C4-2B (cell line): ENCODE data around the gene TENM4.
A peak's percentile ranks its signal among the peaks of the same experiment; 100 is the strongest.

ENCODE experiments used
- H3K27ac ChIP-seq: fragments of 450-650 bp; 2 replicates; pipeline ENCODE4 v1.5.1; 2017
- CTCF ChIP-seq: fragments of 450-650 bp; conservative IDR thresholded peaks from 2 replicates; pipeline ENCODE4 v1.5.1; 2017; ENCODE audit warnings: mild to moderate bottlenecking
- ZFX ChIP-seq: fragments of 450-650 bp; IDR thresholded peaks from 2 replicates; pipeline ENCODE4 v1.6.1; 2017

Gene TENM4

GRCh38 chr11:79110796-79111195 is 330.0 kb downstream of the TENM4 start:
- TF ChIP-seq ZFX, result no peak
- no peak for TF ChIP-seq CTCF
- no peak overlapping the region for H3K27ac ChIP-seq

- TF ChIP-seq CTCF (no peak), ZFX (no peak)
- H3K27ac ChIP-seq, result no peak overlapping the region
Measured at GRCh38 chr11:79110321-79110720, 330.5 kb downstream of the TENM4 start.

GRCh38 chr11:79108851-79109250 is 332.0 kb downstream of the TENM4 start:
- TF ChIP-seq CTCF (no peak), ZFX (no peak)
- no peak overlapping the region for H3K27ac ChIP-seq

GRCh38 chr11:79102840-79103239 is 338.0 kb downstream of the TENM4 start:
- H3K27ac ChIP-seq, result no peak overlapping the region
- no peak for TF ChIP-seq CTCF
- TF ChIP-seq ZFX, result no peak

- H3K27ac ChIP-seq, result no peak overlapping the region
- TF ChIP-seq ZFX (no peak), CTCF (no peak)
Measured at GRCh38 chr11:79101656-79102055, 339.2 kb downstream of the TENM4 start.

GRCh38 chr11:79100093-79100910 is 340.5 kb downstream of the TENM4 start:
- TF ChIP-seq CTCF (peak; percentile 88), ZFX (no peak)
- H3K27ac ChIP-seq, result no peak overlapping the region

GRCh38 chr11:79098146-79098545 is 342.7 kb downstream of the TENM4 start:
- no peak for TF ChIP-seq CTCF
- no peak for TF ChIP-seq ZFX
- H3K27ac ChIP-seq, result no peak overlapping the region
